ENCODE results near the gene PROM1.

PROM1 gene

GRCh38 chr4:15945516-15945915 lies 138.3 kb downstream of the PROM1 start:
- DNase-seq (ENCODE audit: low read depth) = no peak
- no peak overlapping the region for H3K4me3 ChIP-seq (replicated peaks; ENCODE audit: low read depth, low read length)
- TF ChIP-seq, protein P1, sequence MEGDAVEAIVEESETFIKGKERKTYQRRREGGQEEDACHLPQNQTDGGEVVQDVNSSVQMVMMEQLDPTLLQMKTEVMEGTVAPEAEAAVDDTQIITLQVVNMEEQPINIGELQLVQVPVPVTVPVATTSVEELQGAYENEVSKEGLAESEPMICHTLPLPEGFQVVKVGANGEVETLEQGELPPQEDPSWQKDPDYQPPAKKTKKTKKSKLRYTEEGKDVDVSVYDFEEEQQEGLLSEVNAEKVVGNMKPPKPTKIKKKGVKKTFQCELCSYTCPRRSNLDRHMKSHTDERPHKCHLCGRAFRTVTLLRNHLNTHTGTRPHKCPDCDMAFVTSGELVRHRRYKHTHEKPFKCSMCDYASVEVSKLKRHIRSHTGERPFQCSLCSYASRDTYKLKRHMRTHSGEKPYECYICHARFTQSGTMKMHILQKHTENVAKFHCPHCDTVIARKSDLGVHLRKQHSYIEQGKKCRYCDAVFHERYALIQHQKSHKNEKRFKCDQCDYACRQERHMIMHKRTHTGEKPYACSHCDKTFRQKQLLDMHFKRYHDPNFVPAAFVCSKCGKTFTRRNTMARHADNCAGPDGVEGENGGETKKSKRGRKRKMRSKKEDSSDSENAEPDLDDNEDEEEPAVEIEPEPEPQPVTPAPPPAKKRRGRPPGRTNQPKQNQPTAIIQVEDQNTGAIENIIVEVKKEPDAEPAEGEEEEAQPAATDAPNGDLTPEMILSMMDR (IDR thresholded peaks at IDR 0.05; ENCODE audit: low read length, missing control alignments) = no peak

DNA sequence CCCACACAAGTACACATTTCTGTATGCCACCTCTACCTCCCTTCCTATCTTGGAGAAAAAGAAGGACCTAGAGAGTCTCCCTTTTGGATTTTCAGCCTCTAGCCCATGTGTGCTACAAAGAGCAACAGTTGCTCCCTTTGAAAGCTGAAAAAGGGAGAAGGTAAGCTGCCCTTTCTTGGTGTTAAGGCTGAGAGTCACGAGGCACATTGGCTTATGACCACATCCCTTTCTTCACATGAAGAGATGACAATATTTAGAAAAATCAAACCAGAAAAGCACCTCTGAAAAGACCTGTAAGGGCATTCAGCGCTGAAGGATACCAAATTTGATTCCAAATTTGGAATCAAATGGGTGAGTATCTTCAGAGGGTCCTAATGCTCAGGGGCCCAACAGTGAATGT lies 138.9 kb downstream of the PROM1 start:
- TF ChIP-seq, protein P1 (IDR thresholded peaks at IDR 0.05; ENCODE audit: low read length, missing control alignments) = no peak
- H3K4me3 ChIP-seq (replicated peaks; ENCODE audit: low read depth, low read length) = no peak overlapping the region
- DNase-seq (ENCODE audit: low read depth) = no peak

DNA sequence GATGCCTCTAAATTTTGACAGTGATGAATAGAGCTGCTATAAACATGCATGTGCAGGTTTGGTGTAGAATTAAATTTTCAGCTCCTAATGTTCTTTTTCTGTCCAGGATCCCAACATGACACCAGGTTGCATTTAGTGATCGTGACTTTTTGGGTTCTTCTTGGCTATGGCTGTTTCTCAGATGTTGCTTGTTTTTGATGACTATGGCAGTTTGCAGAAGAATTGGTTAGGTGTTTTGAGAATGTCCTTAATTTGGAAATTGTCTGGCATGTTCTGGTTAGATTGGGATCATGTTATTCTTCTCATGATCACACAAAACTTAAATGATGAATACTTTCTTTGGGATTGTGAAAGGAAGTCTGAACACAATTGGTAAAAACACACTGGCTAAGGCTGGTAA lies 141.5 kb downstream of the PROM1 start:
- DNase-seq (ENCODE audit: low read depth) = no peak

DNA sequence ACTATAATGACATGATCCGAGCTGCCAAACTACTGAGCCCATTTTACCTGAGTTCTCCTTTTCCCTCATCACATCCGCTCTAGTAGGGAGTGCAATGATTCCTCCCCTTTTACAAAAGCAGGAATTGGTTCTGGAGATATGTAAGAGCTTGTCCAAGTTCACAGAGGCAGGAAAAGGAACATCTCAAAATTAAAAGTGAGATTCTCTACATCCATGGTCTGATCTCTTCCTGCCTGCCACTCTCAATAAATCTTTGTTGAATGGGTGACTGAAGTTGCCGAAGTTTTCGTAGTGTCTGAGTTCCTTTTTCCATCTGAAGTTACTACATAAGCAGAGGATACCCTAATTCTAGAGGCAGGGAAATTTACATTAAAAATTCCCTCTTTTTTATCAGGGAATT lies 145.2 kb downstream of the PROM1 start, which contains the start of gene FGFBP1:
FGFBP1 (minus strand) TSS at position 101 of the 400 bp plus-strand sequence. CDS start 2,108 bp downstream, outside the sequence.
- TF ChIP-seq, protein P1 (IDR thresholded peaks at IDR 0.05; ENCODE audit: low read length, missing control alignments) = no peak
- no peak for DNase-seq (ENCODE audit: low read depth)
- no peak within 1 kb of the TSS for H3K4me3 ChIP-seq (replicated peaks; ENCODE audit: low read depth, low read length)

More for the DNA sequence above, 141.5 kb downstream of the PROM1 start:
- TF ChIP-seq, protein P1 (IDR thresholded peaks at IDR 0.05; ENCODE audit: low read length, missing control alignments) = no peak
- H3K4me3 ChIP-seq (replicated peaks; ENCODE audit: low read depth, low read length) = no peak overlapping the region

DNA sequence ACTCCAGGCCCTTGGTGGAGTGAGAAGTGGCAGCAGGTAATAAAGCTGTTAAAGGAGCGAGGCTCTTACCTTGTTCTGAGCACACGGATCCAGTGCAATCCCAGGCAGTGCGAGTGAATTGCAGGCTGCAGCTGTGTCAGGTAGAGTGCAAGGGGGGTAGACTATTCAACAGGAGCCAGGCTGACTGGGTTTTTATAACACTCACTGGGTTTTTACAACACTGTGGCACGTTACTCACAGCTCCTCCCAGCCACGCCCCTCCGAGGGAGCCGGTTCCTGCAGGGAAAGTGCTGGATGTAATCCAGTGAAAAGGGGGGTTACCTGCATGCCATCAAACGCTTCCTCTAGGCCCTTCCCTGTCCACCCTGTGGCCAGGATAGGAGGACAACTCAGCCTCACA lies 145.6 kb downstream of the PROM1 start:
- DNase-seq (ENCODE audit: low read depth) = no peak
- TF ChIP-seq, protein P1 (IDR thresholded peaks at IDR 0.05; ENCODE audit: low read length, missing control alignments) = no peak
- no peak overlapping the region for H3K4me3 ChIP-seq (replicated peaks; ENCODE audit: low read depth, low read length)

GRCh38 chr4:15936495-15936894 lies 147.3 kb downstream of the PROM1 start:
- H3K4me3 ChIP-seq (replicated peaks; ENCODE audit: low read depth, low read length) = no peak overlapping the region
- TF ChIP-seq, protein P1 (IDR thresholded peaks at IDR 0.05; ENCODE audit: low read length, missing control alignments) = no peak
- no peak for DNase-seq (ENCODE audit: low read depth)
